Stimulated activated naive CD8-positive, alpha-beta T cell treated with anti-CD3 and anti-CD28 coated beads, Interleukin-15, Interleukin-2, amounts not matched to agents 100 U/mL and 50 U/mL, for 24 hours (primary cell): ENCODE measurements around the gene GALNT2.

Source experiments
- ATAC-seq: fragments of 150-1000 bp; cut with Tn5 transposase; one replicate; pipeline ENCODE4 v1.10.0; 2021
- DNase-seq: peaks from one replicate; pipeline ENCODE4 v3.0.0; 2021

Gene GALNT2

GRCh38 chr1:230050973-230051735 lies 15.9 kb upstream of the GALNT2 start:
- DNase-seq (no peak), ATAC-seq (no peak)

GRCh38 chr1:230052018-230052417 lies 15.0 kb upstream of the GALNT2 start:
- no peak for ATAC-seq
- DNase-seq = no peak

- DNase-seq (no peak), ATAC-seq (no peak)
Observed at GRCh38 chr1:230052665-230053064, 14.4 kb upstream of the GALNT2 start.

- ATAC-seq (no peak), DNase-seq (no peak)
Observed at GRCh38 chr1:230054092-230054749, 12.8 kb upstream of the GALNT2 start.

- ATAC-seq (no peak), DNase-seq (no peak)
Observed at GRCh38 chr1:230056098-230056497, 10.9 kb upstream of the GALNT2 start.

GRCh38 chr1:230057100-230057499 lies 9.9 kb upstream of the GALNT2 start:
- no peak for DNase-seq
- no peak for ATAC-seq

GRCh38 chr1:230057681-230058565 lies 9.1 kb upstream of the GALNT2 start:
- no peak for ATAC-seq
- no peak for DNase-seq

- DNase-seq (no peak), ATAC-seq (no peak)
Observed at GRCh38 chr1:230058626-230059025, 8.4 kb upstream of the GALNT2 start.

- ATAC-seq (no peak), DNase-seq (no peak)
Observed at GRCh38 chr1:230061801-230062200, 5.2 kb upstream of the GALNT2 start.

GRCh38 chr1:230062521-230062920 lies 4.5 kb upstream of the GALNT2 start:
- ATAC-seq = no peak
- DNase-seq = no peak

- ATAC-seq (no peak), DNase-seq (no peak)
Observed at GRCh38 chr1:230064283-230064682, 2.8 kb upstream of the GALNT2 start.

- ATAC-seq = no peak
- DNase-seq = no peak
Observed at GRCh38 chr1:230065161-230065560, 1.9 kb upstream of the GALNT2 start.

- no peak for ATAC-seq
Observed at GRCh38 chr1:230065571-230065970, 1.5 kb upstream of the GALNT2 start.

GRCh38 chr1:230066031-230066430 lies 1.0 kb upstream of the GALNT2 start:
- DNase-seq (no peak), ATAC-seq (no peak)

More at GRCh38 chr1:230065571-230065970, 1.5 kb upstream of the GALNT2 start:
- no peak for DNase-seq

- peak; percentile 17 for ATAC-seq
- peak; percentile 21 for DNase-seq
Observed at GRCh38 chr1:230067419-230067870, 407 bp downstream of the GALNT2 start.

- DNase-seq = peak; percentile 33
- no peak for ATAC-seq
Observed at GRCh38 chr1:230067871-230068620, 1.0 kb downstream of the GALNT2 start.

- DNase-seq (no peak), ATAC-seq (no peak)
Observed at GRCh38 chr1:230068621-230068873, 1.5 kb downstream of the GALNT2 start.

- DNase-seq = no peak
- ATAC-seq = no peak
Observed at GRCh38 chr1:230068952-230069684, 2.1 kb downstream of the GALNT2 start.

- no peak for ATAC-seq
- DNase-seq = no peak
Observed at GRCh38 chr1:230069796-230070195, 2.8 kb downstream of the GALNT2 start.

GRCh38 chr1:230070321-230071208 lies 3.5 kb downstream of the GALNT2 start:
- ATAC-seq = no peak

GRCh38 chr1:230071316-230071715 lies 4.3 kb downstream of the GALNT2 start:
- DNase-seq (no peak), ATAC-seq (no peak)

More at GRCh38 chr1:230070321-230071208, 3.5 kb downstream of the GALNT2 start:
- no peak for DNase-seq
